ENCODE results near the gene WDR18.

- TF ChIP-seq CTCF (IDR thresholded peaks at IDR 0.05 in 2 of 3, conservative IDR thresholded peaks at IDR 0.05 in 1 of 3; ENCODE audit: borderline replicate concordance in 1 of 3, insufficient read depth in 1 of 3, low read depth in 2 of 3, low read length in 2 of 3) (no peak), EZH2 (IDR thresholded peaks at IDR 0.05) (no peak), YY1 (IDR thresholded peaks at IDR 0.05; ENCODE audit: extremely low read depth, insufficient replicate concordance, low read depth, low read length) (no peak), SP1 (IDR thresholded peaks at IDR 0.05; ENCODE audit: low read depth) (no peak)
These were observed 8.5 kb downstream of the WDR18 start for GRCh38 chr19:992670-993055.

All from HCT116 (cell line).